DND-41 (cell line): ENCODE measurements around the gene LYZL1.

ENCODE experiments used
- ATAC-seq: fragments of 200-7000 bp; cut with Tn5 transposase; 3 replicates; pipeline ENCODE4 v1.9.1; 2021; ENCODE audit warnings: low read depth; ENCODE audit not compliant: insufficient read depth
- DNase-seq: peaks from one replicate; pipeline ENCODE4 v3.0.0-alpha.2; 2020
- H2AFZ ChIP-seq: 2 replicates; pipeline ENCODE4 v1.6.0; 2012; ENCODE audit warnings: low read depth, low read length
- H3K27ac ChIP-seq: 2 replicates; pipeline ENCODE4 v1.5.1; 2012; ENCODE audit warnings: low read length, inconsistent platforms
- H3K27me3 ChIP-seq: fragments of 200-600 bp; sonication (generic); 2 replicates; pipeline ENCODE4 v1.6.0; 2012; ENCODE audit warnings: low read length, mild to moderate bottlenecking, inconsistent platforms; ENCODE audit not compliant: insufficient read depth, poor library complexity
- H3K36me3 ChIP-seq: 2 replicates; pipeline ENCODE4 v1.5.1; 2012; ENCODE audit warnings: low read length, inconsistent platforms; ENCODE audit not compliant: insufficient read depth
- H3K4me1 ChIP-seq: 2 replicates; pipeline ENCODE4 v1.5.1; 2012; ENCODE audit warnings: mild to moderate bottlenecking, low read length; ENCODE audit not compliant: insufficient read depth
- H3K4me2 ChIP-seq: 2 replicates; pipeline ENCODE4 v1.6.0; 2012; ENCODE audit warnings: mild to moderate bottlenecking, moderate library complexity, low read length, inconsistent platforms; ENCODE audit not compliant: insufficient read depth
- H3K4me3 ChIP-seq, 2 experiments: fragments of 200-600 bp in 1 of 2; shearing (Covaris generic) in 1 of 2; 2 replicates each; pipeline ENCODE4 v1.5.1; 2012 to 2016; ENCODE audit warnings: inconsistent platforms in 2 of 2, low read length in 2 of 2, mild to moderate bottlenecking in 2 of 2, low read depth in 1 of 2, moderate library complexity in 1 of 2
- H3K79me2 ChIP-seq: 2 replicates; pipeline ENCODE4 v1.6.0; 2012; ENCODE audit warnings: low read length, inconsistent platforms; ENCODE audit not compliant: insufficient read depth
- H3K9ac ChIP-seq: 2 replicates; pipeline ENCODE4 v1.6.0; 2012; ENCODE audit warnings: low read depth, mild to moderate bottlenecking, inconsistent platforms, low read length, moderate library complexity
- H3K9me3 ChIP-seq: 2 replicates; pipeline ENCODE4 v1.5.1; 2012; ENCODE audit warnings: low read length, moderate library complexity, mild to moderate bottlenecking, inconsistent platforms; ENCODE audit not compliant: insufficient read depth, severe bottlenecking
- H4K20me1 ChIP-seq: 2 replicates; pipeline ENCODE4 v1.6.0; 2012; ENCODE audit warnings: low read length; ENCODE audit not compliant: insufficient read depth
- CTCF ChIP-seq: IDR thresholded peaks from 2 replicates; pipeline ENCODE4 v1.5.1; 2012; ENCODE audit warnings: borderline replicate concordance, low read length, moderate library complexity, mild to moderate bottlenecking; ENCODE audit not compliant: poor library complexity, severe bottlenecking; ENCODE audit errors: extremely low read depth
- EZH2 ChIP-seq: IDR thresholded peaks from 3 replicates; pipeline ENCODE4 v1.6.1; 2012; ENCODE audit warnings: borderline replicate concordance, low read depth, mild to moderate bottlenecking, moderate library complexity, low read length, inconsistent platforms; ENCODE audit not compliant: severe bottlenecking

Gene LYZL1

GRCh38 chr10:29250066-29250465 is 38.8 kb upstream of the LYZL1 start:
- Histone ChIP-seq H3K4me1 (no peaks in the 10 kb centered on the region), H4K20me1 (no peaks in the 10 kb centered on the region), H3K79me2 (no peaks in the 10 kb centered on the region), H3K4me2 (no peak overlapping the region), H3K9ac (no peak overlapping the region), H3K4me3 (no peak overlapping the region), H3K27me3 (peaks cover 9% of the 10 kb centered on the region), H3K36me3 (no peaks in the 10 kb centered on the region), H3K27ac (no peak overlapping the region), H2AFZ (no peak overlapping the region), H3K9me3 (no peaks in the 10 kb centered on the region)
- TF ChIP-seq CTCF = no peak
- TF ChIP-seq EZH2 = no peak
- ATAC-seq = no peak
- no peak for DNase-seq

- Histone ChIP-seq H3K9ac (no peak overlapping the region), H3K27ac (no peak overlapping the region)
- ATAC-seq = no peak
Measured at GRCh38 chr10:29252811-29253689, 35.8 kb upstream of the LYZL1 start.

GRCh38 chr10:29253690-29254029 is 35.2 kb upstream of the LYZL1 start:
- no peaks in the 10 kb centered on the region for H3K36me3 ChIP-seq
- no peaks in the 10 kb centered on the region for H3K4me1 ChIP-seq
- no peak for DNase-seq
- no peaks in the 10 kb centered on the region for H3K79me2 ChIP-seq
- H3K4me2 ChIP-seq = no peak overlapping the region
- H3K9me3 ChIP-seq = no peaks in the 10 kb centered on the region
- TF ChIP-seq CTCF = no peak
- TF ChIP-seq EZH2 = no peak
- H2AFZ ChIP-seq = no peak overlapping the region
- no peak for ATAC-seq
- no peak overlapping the region for H3K4me3 ChIP-seq
- H3K27ac ChIP-seq = no peak overlapping the region
- H4K20me1 ChIP-seq = no peaks in the 10 kb centered on the region
- no peak overlapping the region for H3K9ac ChIP-seq
- peaks cover 14% of the 10 kb centered on the region for H3K27me3 ChIP-seq

More at GRCh38 chr10:29252811-29253689, 35.8 kb upstream of the LYZL1 start:
- H3K27me3 ChIP-seq = peaks cover 14% of the 10 kb centered on the region
- no peaks in the 10 kb centered on the region for H4K20me1 ChIP-seq
- no peaks in the 10 kb centered on the region for H3K36me3 ChIP-seq
- H3K79me2 ChIP-seq = no peaks in the 10 kb centered on the region
- no peak overlapping the region for H2AFZ ChIP-seq
- H3K4me2 ChIP-seq = no peak overlapping the region
- TF ChIP-seq EZH2 (no peak), CTCF (no peak)
- no peaks in the 10 kb centered on the region for H3K9me3 ChIP-seq
- H3K4me3 ChIP-seq = no peak overlapping the region
- DNase-seq = no peak
- H3K4me1 ChIP-seq = no peaks in the 10 kb centered on the region
